T-helper 2 cell treated with Interferon-gamma antibody and Interleukin-4, amounts not matched to agents 5 μg/mL and 100 μg/mL, for 36 hours (primary cell): Measurements from ENCODE around the gene TPK1.

Experiments used
- DNase-seq: peaks from one replicate; pipeline ENCODE4 v3.0.0; 2021; ENCODE audit warnings: low spot score
- H3K27ac Mint-ChIP-seq: one replicate; pipeline ENCODE4 v1.8.0; 2021; ENCODE audit warnings: mild to moderate bottlenecking, mixed read lengths
- H3K27me3 Mint-ChIP-seq: one replicate; pipeline ENCODE4 v1.8.0; 2021; ENCODE audit warnings: low read depth, mixed read lengths
- H3K36me3 Mint-ChIP-seq: one replicate; pipeline ENCODE4 v1.8.0; 2021; ENCODE audit warnings: low read depth, mixed read lengths
- H3K4me1 Mint-ChIP-seq: one replicate; pipeline ENCODE4 v1.8.0; 2021; ENCODE audit warnings: low read depth, mixed read lengths
- H3K4me3 Mint-ChIP-seq: one replicate; pipeline ENCODE4 v1.8.0; 2022; ENCODE audit warnings: mild to moderate bottlenecking, moderate library complexity, mixed read lengths
- H3K9me3 Mint-ChIP-seq: one replicate; pipeline ENCODE4 v1.8.0; 2021; ENCODE audit warnings: mixed read lengths

The TPK1 gene

GRCh38 chr7:144649120-144649519 is 186.7 kb downstream of the TPK1 start:
- H3K9me3 Mint-ChIP-seq, result no peaks in the 10 kb centered on the region
- H3K4me3 Mint-ChIP-seq, result no peak overlapping the region
- peaks cover 5% of the 10 kb centered on the region for H3K36me3 Mint-ChIP-seq
- H3K27ac Mint-ChIP-seq, result no peak overlapping the region
- H3K4me1 Mint-ChIP-seq, result peaks cover 1% of the 10 kb centered on the region
- no peak for DNase-seq
- H3K27me3 Mint-ChIP-seq, result no peaks in the 10 kb centered on the region

GRCh38 chr7:144641389-144642044 is 194.3 kb downstream of the TPK1 start:
- DNase-seq, result no peak
- no peaks in the 10 kb centered on the region for H3K36me3 Mint-ChIP-seq
- H3K27me3 Mint-ChIP-seq, result no peaks in the 10 kb centered on the region
- H3K4me3 Mint-ChIP-seq, result no peak overlapping the region
- H3K9me3 Mint-ChIP-seq, result no peaks in the 10 kb centered on the region
- no peaks in the 10 kb centered on the region for H3K4me1 Mint-ChIP-seq
- H3K27ac Mint-ChIP-seq, result no peak overlapping the region

- Mint-ChIP-seq H3K9me3 (peaks cover 7% of the 10 kb centered on the region), H3K27me3 (no peaks in the 10 kb centered on the region), H3K36me3 (no peaks in the 10 kb centered on the region), H3K4me3 (no peak overlapping the region), H3K27ac (no peak overlapping the region), H3K4me1 (no peaks in the 10 kb centered on the region)
- DNase-seq, result no peak
Measured at GRCh38 chr7:144632724-144633123, 203.1 kb downstream of the TPK1 start.

- Mint-ChIP-seq H3K4me3 (no peak overlapping the region), H3K27ac (no peak overlapping the region), H3K9me3 (peaks cover 7% of the 10 kb centered on the region), H3K27me3 (no peaks in the 10 kb centered on the region), H3K4me1 (no peaks in the 10 kb centered on the region), H3K36me3 (no peaks in the 10 kb centered on the region)
- DNase-seq, result no peak
Measured at GRCh38 chr7:144629598-144629997, 206.3 kb downstream of the TPK1 start.

- Mint-ChIP-seq H3K27ac (no peak overlapping the region), H3K4me3 (no peak overlapping the region), H3K9me3 (peaks cover 7% of the 10 kb centered on the region), H3K36me3 (no peaks in the 10 kb centered on the region), H3K4me1 (no peaks in the 10 kb centered on the region), H3K27me3 (no peaks in the 10 kb centered on the region)
- no peak for DNase-seq
Measured at GRCh38 chr7:144629011-144629410, 206.8 kb downstream of the TPK1 start.

GRCh38 chr7:144628176-144628575 is 207.7 kb downstream of the TPK1 start:
- Mint-ChIP-seq H3K36me3 (no peaks in the 10 kb centered on the region), H3K27ac (no peak overlapping the region), H3K4me3 (no peak overlapping the region), H3K27me3 (no peaks in the 10 kb centered on the region), H3K9me3 (peaks cover 7% of the 10 kb centered on the region), H3K4me1 (no peaks in the 10 kb centered on the region)
- DNase-seq, result no peak

- no peaks in the 10 kb centered on the region for H3K36me3 Mint-ChIP-seq
- DNase-seq, result no peak
- no peaks in the 10 kb centered on the region for H3K4me1 Mint-ChIP-seq
- H3K27me3 Mint-ChIP-seq, result no peaks in the 10 kb centered on the region
- no peak overlapping the region for H3K27ac Mint-ChIP-seq
- peaks cover 2% of the 10 kb centered on the region for H3K9me3 Mint-ChIP-seq
- H3K4me3 Mint-ChIP-seq, result no peak overlapping the region
Measured at GRCh38 chr7:144622745-144623144, 213.1 kb downstream of the TPK1 start.

GRCh38 chr7:144606261-144606660 is 229.6 kb downstream of the TPK1 start:
- H3K9me3 Mint-ChIP-seq, result no peaks in the 10 kb centered on the region
- DNase-seq, result no peak
- no peak overlapping the region for H3K4me3 Mint-ChIP-seq
- no peaks in the 10 kb centered on the region for H3K27me3 Mint-ChIP-seq
- no peak overlapping the region for H3K27ac Mint-ChIP-seq
- H3K4me1 Mint-ChIP-seq, result no peaks in the 10 kb centered on the region
- H3K36me3 Mint-ChIP-seq, result no peaks in the 10 kb centered on the region

- Mint-ChIP-seq H3K36me3 (no peaks in the 10 kb centered on the region), H3K4me3 (no peak overlapping the region)
Measured at GRCh38 chr7:144596953-144597352, 238.9 kb downstream of the TPK1 start.

GRCh38 chr7:144594580-144594979 is 241.3 kb downstream of the TPK1 start:
- peaks cover 2% of the 10 kb centered on the region for H3K4me1 Mint-ChIP-seq
- H3K4me3 Mint-ChIP-seq, result no peak overlapping the region
- no peaks in the 10 kb centered on the region for H3K27me3 Mint-ChIP-seq
- peaks cover 19% of the 10 kb centered on the region for H3K9me3 Mint-ChIP-seq
- no peak overlapping the region for H3K27ac Mint-ChIP-seq
- no peaks in the 10 kb centered on the region for H3K36me3 Mint-ChIP-seq
- no peak for DNase-seq

More at GRCh38 chr7:144596953-144597352, 238.9 kb downstream of the TPK1 start:
- Mint-ChIP-seq H3K9me3 (peaks cover 19% of the 10 kb centered on the region), H3K27me3 (no peaks in the 10 kb centered on the region), H3K4me1 (peaks cover 2% of the 10 kb centered on the region), H3K27ac (no peak overlapping the region)
- DNase-seq, result no peak

GRCh38 chr7:144588559-144589051 is 247.2 kb downstream of the TPK1 start:
- H3K27me3 Mint-ChIP-seq, result no peaks in the 10 kb centered on the region
- DNase-seq, result no peak
- H3K9me3 Mint-ChIP-seq, result no peaks in the 10 kb centered on the region
- no peaks in the 10 kb centered on the region for H3K4me1 Mint-ChIP-seq
- no peaks in the 10 kb centered on the region for H3K36me3 Mint-ChIP-seq
- no peak overlapping the region for H3K27ac Mint-ChIP-seq
- no peak overlapping the region for H3K4me3 Mint-ChIP-seq

GRCh38 chr7:144587701-144588100 is 248.2 kb downstream of the TPK1 start:
- no peaks in the 10 kb centered on the region for H3K27me3 Mint-ChIP-seq
- H3K27ac Mint-ChIP-seq, result no peak overlapping the region
- H3K4me3 Mint-ChIP-seq, result no peak overlapping the region
- DNase-seq, result no peak
- no peaks in the 10 kb centered on the region for H3K36me3 Mint-ChIP-seq
- H3K9me3 Mint-ChIP-seq, result no peaks in the 10 kb centered on the region
- H3K4me1 Mint-ChIP-seq, result no peaks in the 10 kb centered on the region

- no peak overlapping the region for H3K27ac Mint-ChIP-seq
- no peaks in the 10 kb centered on the region for H3K9me3 Mint-ChIP-seq
- DNase-seq, result no peak
- no peaks in the 10 kb centered on the region for H3K36me3 Mint-ChIP-seq
- H3K4me3 Mint-ChIP-seq, result no peak overlapping the region
- H3K27me3 Mint-ChIP-seq, result no peaks in the 10 kb centered on the region
- H3K4me1 Mint-ChIP-seq, result no peaks in the 10 kb centered on the region
Measured at GRCh38 chr7:144584726-144585125, 251.1 kb downstream of the TPK1 start.

- no peak overlapping the region for H3K27ac Mint-ChIP-seq
- no peaks in the 10 kb centered on the region for H3K9me3 Mint-ChIP-seq
- no peaks in the 10 kb centered on the region for H3K4me1 Mint-ChIP-seq
- H3K36me3 Mint-ChIP-seq, result no peaks in the 10 kb centered on the region
- H3K4me3 Mint-ChIP-seq, result no peak overlapping the region
- H3K27me3 Mint-ChIP-seq, result no peaks in the 10 kb centered on the region
- DNase-seq, result no peak
Measured at GRCh38 chr7:144579687-144580086, 256.2 kb downstream of the TPK1 start.

GRCh38 chr7:144575456-144575855 is 260.4 kb downstream of the TPK1 start:
- Mint-ChIP-seq H3K4me3 (no peak overlapping the region), H3K9me3 (peaks cover 4% of the 10 kb centered on the region), H3K27me3 (no peaks in the 10 kb centered on the region), H3K27ac (no peak overlapping the region), H3K36me3 (no peaks in the 10 kb centered on the region), H3K4me1 (no peaks in the 10 kb centered on the region)
- no peak for DNase-seq
